ENCODE data around the gene ARHGAP40.

DNA sequence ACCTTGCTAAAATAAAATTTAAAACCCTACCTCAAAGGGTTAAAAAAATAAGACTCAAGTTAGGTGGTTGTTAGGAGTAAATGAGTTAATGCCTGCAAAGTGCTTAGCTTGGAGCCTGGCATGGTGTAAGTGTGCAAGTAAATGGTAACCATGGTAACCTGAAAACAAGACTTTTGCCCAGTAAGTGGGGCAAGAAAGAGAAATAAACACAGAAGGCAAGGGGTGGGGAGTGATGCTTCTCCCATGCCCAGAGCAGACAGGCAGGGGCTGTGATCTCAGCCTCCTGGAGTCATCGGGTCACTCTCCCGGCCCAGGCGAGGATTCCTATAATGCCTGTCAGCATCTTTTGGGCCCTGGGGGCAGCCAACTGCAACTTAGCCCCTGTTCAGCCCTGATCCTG is 63.5 kb downstream of the ARHGAP40 start:
- TF ChIP-seq, protein P1, sequence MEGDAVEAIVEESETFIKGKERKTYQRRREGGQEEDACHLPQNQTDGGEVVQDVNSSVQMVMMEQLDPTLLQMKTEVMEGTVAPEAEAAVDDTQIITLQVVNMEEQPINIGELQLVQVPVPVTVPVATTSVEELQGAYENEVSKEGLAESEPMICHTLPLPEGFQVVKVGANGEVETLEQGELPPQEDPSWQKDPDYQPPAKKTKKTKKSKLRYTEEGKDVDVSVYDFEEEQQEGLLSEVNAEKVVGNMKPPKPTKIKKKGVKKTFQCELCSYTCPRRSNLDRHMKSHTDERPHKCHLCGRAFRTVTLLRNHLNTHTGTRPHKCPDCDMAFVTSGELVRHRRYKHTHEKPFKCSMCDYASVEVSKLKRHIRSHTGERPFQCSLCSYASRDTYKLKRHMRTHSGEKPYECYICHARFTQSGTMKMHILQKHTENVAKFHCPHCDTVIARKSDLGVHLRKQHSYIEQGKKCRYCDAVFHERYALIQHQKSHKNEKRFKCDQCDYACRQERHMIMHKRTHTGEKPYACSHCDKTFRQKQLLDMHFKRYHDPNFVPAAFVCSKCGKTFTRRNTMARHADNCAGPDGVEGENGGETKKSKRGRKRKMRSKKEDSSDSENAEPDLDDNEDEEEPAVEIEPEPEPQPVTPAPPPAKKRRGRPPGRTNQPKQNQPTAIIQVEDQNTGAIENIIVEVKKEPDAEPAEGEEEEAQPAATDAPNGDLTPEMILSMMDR (IDR thresholded peaks at IDR 0.05), result no peak
- TF ChIP-seq POLR2AphosphoS5 (IDR thresholded peaks at IDR 0.05) (no peak), EP300 (IDR thresholded peaks at IDR 0.05) (no peak), POLR2A (IDR thresholded peaks at IDR 0.05) (no peak)
